Activated CD4-positive, alpha-beta T cell treated with anti-CD3 and anti-CD28 coated beads, Interleukin-2, amount 50 U/mL, for 48 hours (primary cell): Measurements from ENCODE around the gene PGLYRP1.

ENCODE experiments used
- DNase-seq, 2 experiments: peaks; one replicate each; pipeline ENCODE4 v3.0.0-alpha.2; 2020

PGLYRP1 gene

DNA sequence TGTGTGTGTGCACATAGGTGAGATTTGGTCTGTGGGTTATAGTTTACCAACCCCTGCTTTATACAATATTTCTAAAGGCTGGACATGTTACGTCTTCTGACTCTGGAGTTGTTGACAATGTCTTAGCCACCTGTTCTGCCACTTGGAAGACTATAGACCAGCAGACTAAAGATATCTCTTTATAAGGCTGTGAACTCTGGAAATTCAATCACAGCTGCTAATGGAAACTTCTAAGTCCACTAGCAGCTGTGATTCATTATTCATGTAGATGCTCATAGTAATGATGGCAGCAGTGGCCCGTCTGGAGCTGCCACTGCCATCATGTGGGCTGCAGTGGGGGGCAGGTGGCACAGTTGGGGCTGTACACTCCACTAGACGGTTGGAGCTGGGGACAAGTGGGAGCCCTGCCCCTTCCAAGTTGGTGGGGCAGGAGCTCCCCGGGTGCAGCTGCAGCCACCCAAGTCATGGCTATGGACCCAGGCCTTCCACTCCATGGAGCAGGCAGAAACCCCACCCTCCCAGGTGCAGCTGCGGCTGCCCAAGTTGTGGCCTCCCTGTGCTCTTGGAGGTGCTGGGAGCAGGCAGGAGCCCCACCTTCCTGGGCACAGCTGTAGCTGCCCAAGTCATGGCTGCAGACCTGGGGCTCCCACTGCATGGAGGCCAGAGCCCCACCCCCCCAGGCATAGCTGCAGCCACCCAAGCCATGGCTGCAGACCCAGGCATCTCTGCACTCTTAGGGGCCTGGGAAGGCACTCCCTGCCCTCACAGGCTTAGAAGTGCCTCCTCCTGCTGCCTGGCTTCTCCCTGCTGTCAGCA, 9.1 kb upstream of the PGLYRP1 start:
- no peak for DNase-seq

- DNase-seq: no peak
These were observed 8.1 kb upstream of the PGLYRP1 start for GRCh38 chr19:46030812-46031550.

- no peak for DNase-seq
These were observed 3.0 kb upstream of the PGLYRP1 start for GRCh38 chr19:46025835-46026234.

DNA sequence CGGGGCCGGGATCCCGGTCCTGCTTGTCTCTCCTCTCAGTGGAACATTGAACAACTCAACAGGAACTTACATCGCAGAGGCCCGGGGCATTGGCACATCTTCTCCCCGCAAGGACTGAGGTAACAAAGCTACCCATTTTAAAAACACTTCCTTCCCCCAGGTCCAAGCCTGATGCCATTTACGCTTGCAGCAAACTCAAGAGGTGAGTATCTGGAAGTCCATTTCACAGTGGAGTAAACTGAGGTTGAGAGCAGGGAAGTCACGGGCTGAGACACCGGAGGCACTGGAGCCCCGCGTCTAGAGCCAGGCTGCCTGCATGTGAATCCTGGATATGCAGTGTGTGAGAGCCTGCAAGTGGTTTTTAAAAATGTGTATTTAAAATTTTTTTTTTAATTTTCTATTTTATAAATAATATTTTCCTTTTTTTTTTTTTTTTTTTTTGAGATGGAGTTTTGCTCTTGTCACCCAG, 492 bp upstream of the PGLYRP1 start:
- no peak for DNase-seq

GRCh38 chr19:46022061-46022430, 807 bp downstream of the PGLYRP1 start:
- no peak for DNase-seq

DNA sequence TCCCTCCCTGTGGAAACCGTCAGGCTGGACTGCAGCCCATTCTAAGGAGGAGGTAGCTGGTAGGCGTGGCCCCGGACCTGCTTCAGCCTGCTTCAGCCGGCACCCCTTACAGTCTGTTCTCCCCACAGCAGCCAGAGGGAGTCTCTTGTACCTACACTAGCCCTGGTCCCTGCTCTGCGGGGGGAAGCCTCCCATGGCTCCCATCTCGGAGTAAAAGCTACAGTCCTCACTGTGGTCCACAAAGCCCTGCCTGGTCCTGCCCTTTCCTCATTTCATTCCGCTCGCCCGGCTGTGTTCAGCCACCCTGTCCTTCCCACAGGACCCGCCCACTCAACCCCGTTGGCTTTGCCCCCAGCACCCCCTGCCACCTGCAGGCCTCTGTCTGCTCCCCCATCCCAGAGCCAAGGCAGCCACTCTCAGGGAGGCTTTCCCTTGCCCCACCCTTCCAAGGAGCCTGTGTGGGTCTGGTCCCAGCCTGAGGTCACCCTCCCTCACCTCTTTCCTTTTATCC, 1.3 kb downstream of the PGLYRP1 start:
- no peak for DNase-seq

DNA sequence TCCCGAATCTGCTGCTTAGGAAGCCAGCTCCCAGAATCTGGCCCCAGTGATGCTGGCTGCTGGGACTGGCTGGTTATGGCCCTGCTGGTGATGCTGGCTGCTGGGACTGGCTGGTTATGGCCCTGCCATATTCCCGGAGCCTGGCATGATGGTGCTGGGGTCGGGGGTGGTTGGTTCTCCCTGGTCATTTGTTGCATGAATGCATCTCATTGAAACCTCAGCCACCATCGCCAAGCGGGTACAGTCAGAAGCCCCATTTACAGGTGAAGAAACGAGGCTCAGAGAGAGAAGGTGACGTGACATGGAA, 2.1 kb downstream of the PGLYRP1 start:
- no peak for DNase-seq

- DNase-seq: no peak
These were observed 3.6 kb downstream of the PGLYRP1 start for GRCh38 chr19:46019270-46019669.

DNA sequence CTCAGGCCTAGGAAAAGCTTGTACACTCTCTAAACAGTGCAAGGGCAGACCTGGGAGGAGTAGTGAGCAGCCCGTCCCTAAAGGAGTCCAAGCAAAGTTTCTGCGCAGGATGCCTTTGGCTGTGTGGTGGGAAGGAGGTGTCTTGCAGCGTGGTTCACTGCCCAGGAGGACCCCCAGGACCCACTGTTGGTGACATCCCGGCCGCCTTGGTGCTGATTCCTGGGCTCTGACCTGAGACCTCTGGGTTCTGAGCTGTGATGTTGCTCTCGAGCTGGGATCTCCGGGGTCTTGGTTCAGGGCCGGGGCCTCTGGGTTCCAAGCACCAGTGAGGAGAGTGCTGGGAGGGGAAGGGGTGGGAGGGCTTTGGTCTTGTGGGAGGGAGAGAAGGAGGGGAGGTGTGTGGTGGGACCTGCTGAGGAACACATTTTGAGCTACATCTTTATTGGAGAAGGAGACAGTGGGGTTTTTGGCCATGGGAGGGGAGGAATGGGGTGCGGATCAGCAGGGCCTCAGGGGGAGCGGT, 4.1 kb downstream of the PGLYRP1 start:
- no peak for DNase-seq

- DNase-seq: no peak
These were observed 4.8 kb downstream of the PGLYRP1 start for GRCh38 chr19:46017874-46018675.

GRCh38 chr19:46017095-46017429, 5.8 kb downstream of the PGLYRP1 start:
- DNase-seq: no peak

DNA sequence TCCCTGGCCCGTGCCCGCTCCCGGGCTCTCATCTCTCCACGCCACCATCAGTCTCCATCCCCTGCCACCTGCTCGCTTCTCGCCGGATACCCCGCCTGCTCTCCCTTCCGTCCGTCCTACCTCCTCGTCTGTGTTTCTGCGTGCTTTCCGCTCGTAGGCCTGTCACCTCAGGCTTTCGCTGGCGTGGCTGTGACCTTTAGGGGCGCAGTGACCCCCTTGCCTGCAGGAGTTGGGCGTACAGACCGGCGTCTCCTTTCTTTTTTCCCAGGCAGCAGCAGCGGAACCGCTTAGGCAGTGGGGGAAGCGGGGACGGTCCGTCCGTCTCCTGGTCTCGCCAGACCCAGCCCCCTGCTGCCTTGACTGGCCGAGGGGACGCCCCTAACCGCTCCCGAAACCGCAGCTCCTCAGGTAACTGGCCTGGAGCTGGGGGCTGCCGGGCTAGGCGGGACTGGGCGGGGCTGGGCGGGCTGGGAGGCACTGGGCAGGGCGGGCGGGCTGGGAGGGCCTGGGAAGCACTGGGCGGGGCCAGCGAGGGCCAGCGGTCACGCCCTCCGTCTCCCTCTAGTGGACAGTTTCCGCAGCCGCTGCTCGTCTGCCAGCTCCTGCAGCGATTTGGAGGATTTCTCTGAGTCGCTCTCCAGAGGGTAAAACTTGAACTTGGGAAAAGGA, 6.3 kb downstream of the PGLYRP1 start:
- peak; percentile 82 to 86 for DNase-seq

DNA sequence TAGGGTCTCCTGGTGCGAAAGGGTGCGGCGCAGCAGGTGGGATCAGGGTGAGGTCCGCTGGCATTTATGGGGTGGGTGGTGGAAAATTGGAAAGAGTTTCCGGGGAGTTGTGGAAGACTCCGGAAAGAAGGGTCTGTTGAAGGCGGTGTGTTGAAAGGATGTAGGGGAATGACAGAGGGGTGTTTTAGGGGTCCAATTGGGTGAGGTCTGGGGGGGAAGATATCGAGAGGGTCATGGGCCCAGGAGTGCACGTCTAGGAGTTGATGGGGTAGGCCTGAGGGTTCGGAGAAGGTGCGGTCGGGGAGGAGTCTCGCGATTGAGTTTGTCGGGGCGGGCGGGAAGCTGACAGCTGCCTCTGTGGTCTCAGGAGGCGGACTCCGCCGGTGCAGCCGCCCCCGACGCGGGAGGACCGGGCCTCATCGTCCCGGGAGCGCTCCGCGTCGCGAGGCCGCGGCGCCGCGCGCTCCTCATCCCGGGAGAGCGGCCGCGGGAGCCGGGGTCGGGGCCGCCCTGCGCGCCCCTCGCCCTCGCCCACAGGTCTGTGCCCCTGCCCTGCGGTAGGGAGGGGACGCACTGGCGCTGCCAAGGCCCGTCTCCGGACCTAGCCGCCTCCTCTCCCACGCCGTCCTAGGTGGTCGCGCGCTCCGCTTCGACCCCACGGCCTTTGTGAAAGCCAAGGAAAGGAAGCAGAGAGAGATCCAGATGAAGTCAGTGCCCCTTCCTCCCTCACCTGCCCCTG, 7.0 kb downstream of the PGLYRP1 start:
- peak; percentile 35 to 42 for DNase-seq

DNA sequence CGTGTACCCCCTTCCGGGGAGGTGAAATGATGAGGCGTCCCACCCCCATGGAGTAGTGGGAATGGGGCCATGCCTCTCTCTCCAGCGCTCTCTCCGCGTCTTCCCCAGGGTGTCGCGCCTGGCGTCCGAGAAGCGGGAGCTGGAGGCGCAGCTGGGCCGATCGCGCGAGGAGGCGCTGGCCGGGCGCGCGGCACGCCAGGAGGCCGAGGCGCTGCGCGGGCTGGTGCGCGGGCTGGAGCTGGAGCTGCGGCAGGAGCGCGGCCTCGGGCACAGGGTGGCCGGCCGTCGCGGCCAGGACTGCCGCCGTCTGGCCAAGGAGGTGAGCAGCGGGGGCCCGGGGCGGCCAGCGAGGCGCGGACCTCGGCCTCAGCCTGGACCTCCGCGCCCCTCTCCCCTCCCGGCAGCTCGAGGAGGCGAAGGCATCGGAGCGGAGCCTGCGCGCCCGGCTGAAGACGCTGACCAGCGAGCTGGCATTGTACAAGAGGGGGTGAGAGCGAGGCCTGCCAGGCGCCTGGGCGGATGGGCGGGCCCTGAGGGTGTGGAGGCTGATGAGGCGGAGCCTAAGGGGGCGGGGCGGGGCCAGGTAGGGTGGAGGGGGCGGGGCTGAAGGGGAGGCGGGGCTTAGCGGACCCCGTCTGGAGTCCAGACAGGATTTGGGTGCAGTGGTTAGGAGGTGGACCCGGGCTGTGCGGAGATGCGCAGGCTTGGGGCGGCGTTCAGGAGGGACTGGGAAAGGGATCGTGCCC, 7.7 kb downstream of the PGLYRP1 start:
- peak; percentile 71 to 74 for DNase-seq

DNA sequence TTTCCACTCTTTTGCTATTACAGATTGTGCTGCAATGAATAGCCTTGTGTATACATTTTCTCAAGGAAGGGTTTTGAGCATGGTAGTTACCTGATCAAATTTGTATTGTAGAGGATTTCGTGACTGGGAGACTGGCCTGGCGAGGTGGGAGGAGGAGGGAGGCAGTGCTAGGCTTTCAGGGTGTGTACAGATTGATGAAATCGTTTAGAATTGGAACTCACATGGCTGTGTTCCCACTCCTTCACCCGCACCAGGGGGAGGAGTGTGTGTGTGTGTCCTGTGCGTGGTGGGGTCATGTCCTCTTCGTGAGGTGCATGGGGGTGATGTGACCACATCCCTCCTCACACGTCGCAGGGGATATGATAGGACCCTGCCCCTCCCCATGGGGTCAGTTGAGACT, 8.3 kb downstream of the PGLYRP1 start:
- no peak for DNase-seq

- peak; percentile 72 to 75 for DNase-seq
These were observed 13.0 kb downstream of the PGLYRP1 start for GRCh38 chr19:46009530-46010510.

DNA sequence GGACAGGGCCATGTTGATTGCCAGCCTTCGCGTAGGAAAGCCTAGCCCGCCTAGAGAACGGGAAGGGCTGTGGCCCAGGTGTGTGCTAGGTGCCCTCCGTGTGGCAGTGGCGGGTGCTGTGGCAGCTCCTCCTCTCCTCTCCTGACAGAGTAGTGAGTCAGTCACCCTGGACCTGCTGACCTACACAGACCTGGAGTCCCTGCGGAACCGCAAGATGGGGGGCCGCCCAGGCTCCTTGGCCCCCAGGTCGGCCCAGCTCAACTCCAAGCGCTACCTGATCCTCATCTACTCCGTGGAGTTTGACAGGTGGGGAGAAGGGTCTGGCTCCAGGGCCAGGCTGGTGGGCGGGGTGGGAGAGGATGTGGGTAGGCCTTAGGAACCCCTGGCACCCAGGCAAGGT, 16.4 kb downstream of the PGLYRP1 start:
- DNase-seq: no peak

- DNase-seq: no peak
These were observed 20.1 kb downstream of the PGLYRP1 start for GRCh38 chr19:46002678-46003275.

GRCh38 chr19:46000491-46001246, 22.2 kb downstream of the PGLYRP1 start:
- DNase-seq: peak; percentile 66 to 67
